AG08395 (cell line): ENCODE results near the gene LRP3.

ENCODE experiments used
- DNase-seq: peaks from one replicate; pipeline ENCODE4 v3.0.0; 2012; ENCODE audit warnings: mixed read lengths, low spot score

Gene LRP3

DNA sequence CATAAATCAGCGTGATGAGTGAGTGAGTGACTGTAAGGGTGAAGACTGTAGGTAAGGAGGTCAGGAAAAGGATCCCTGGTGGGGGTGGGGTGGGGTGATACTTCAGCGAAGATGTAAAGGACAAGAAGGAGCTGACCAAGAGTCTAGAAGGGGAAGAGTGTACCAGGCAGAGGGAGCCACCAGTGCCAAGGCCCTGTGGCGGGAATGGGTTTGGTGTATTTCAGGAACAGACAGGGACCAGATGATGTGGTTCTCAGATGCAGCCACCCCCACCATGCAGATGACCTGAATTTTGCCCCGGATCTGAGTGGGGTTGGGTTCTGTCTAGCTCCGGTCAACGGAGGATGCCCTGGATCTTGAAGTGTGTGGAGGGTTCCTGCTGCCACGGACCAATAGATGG, 61.7 kb downstream of the LRP3 start:
- DNase-seq = no peak

GRCh38 chr19:33256261-33256660, 62.1 kb downstream of the LRP3 start:
- no peak for DNase-seq

GRCh38 chr19:33257828-33258227, 63.7 kb downstream of the LRP3 start:
- no peak for DNase-seq
